DOHH2 (cell line): Measurements from ENCODE around the gene CCDC197.

Source experiments
- CTCF ChIP-seq: fragments of 200-600 bp; sonication (generic); IDR thresholded peaks from one replicate; pipeline ENCODE4 v1.5.1; 2014; ENCODE audit warnings: antibody characterized with exemption, mild to moderate bottlenecking, low read depth, low read length; ENCODE audit not compliant: poor library complexity, severe bottlenecking
- EZH2phosphoT487 ChIP-seq: fragments of 200-600 bp; sonication (generic); IDR thresholded peaks from 2 replicates; pipeline ENCODE4 v1.6.1; 2017; ENCODE audit warnings: borderline replicate concordance, mild to moderate bottlenecking, antibody characterized with exemption, low read length, moderate library complexity, mixed read lengths

- TF ChIP-seq CTCF, result no peak
- TF ChIP-seq EZH2phosphoT487, result no peak
Measured at GRCh38 chr14:93978735-93979134, 18.4 kb upstream of the CCDC197 start.
